K562 (cell line): Measurements from ENCODE around the gene THOC1. TPM values are rescaled to one million over a fixed set of nuclear protein-coding genes. Genes with fewer than 3 reads are reported as not detected.

Source experiments
- DNMT1 ChIP-seq: fragments of 450-650 bp; IDR thresholded peaks from 2 replicates; pipeline ENCODE4 v1.6.1; 2016; ENCODE audit warnings: antibody characterized with exemption, mild to moderate bottlenecking
- DPF2 ChIP-seq: fragments of 450-650 bp; IDR thresholded peaks from 2 replicates; pipeline ENCODE4 v1.6.1; 2016
- MAZ ChIP-seq, 2 experiments: fragments of 450-650 bp in 1 of 2; sonication (generic) in 1 of 2; formaldehyde crosslinking; IDR thresholded peaks in 1 of 2; conservative IDR thresholded peaks in 1 of 2; 2 replicates each; pipeline versions ENCODE4 v1.4.0 to v1.5.0; 2020; ENCODE audit warnings: mild to moderate bottlenecking in 1 of 2, missing genetic modification reagents in 1 of 2
- MED1 ChIP-seq: sonication (generic); formaldehyde crosslinking; IDR thresholded peaks from 2 replicates; pipeline ENCODE4 v1.8.1; 2023; ENCODE audit warnings: missing genetic modification reagents, borderline replicate concordance
- PHF8 ChIP-seq: fragments of 200-600 bp; sonication (generic); IDR thresholded peaks from 2 replicates; pipeline ENCODE4 v1.6.1; 2012; ENCODE audit warnings: mixed run types, mild to moderate bottlenecking, inconsistent platforms, low read length, moderate library complexity, borderline replicate concordance
- RBM17 ChIP-seq: fragments of 200-400 bp; formaldehyde crosslinking; IDR thresholded peaks from 2 replicates; pipeline ENCODE4 v1.6.1; 2017; ENCODE audit warnings: low read depth, mild to moderate bottlenecking, low read length, borderline replicate concordance
- SNIP1 ChIP-seq: fragments of 450-650 bp; IDR thresholded peaks from 2 replicates; pipeline ENCODE4 v1.7.1; 2017; ENCODE audit warnings: low read depth, mild to moderate bottlenecking
- XRCC4 ChIP-seq: IDR thresholded peaks from one replicate; pipeline ENCODE4 v1.6.1; 2011; ENCODE audit not compliant: insufficient read depth, insufficient read length; ENCODE audit errors: extremely low read depth
- ZNF589 ChIP-seq: fragments of 200-800 bp; sonication (Bioruptor generic); IDR thresholded peaks from 2 replicates; pipeline ENCODE4 v1.6.1; 2016; ENCODE audit warnings: low read depth, missing genetic modification characterization, missing compliant biosample characterization
- polyA plus RNA-seq, 8 experiments: library from polyadenylated mRNA; depleted of rRNA in 4 of 8; stranded (reverse) in 5 of 8; unstranded in 3 of 8; fragments of >200 nt; fragmentation: Nextera tagmentation in 2 of 8; fragmentation: Illumina TruSeq in 1 of 8; extraction: Ambion mirVana in 2 of 8; extraction: Trizol in 1 of 8; gene quantifications; 2 replicates each; pipeline versions ENCODE4 v1.2.1 to v1.2.3, GENCODE V29; 2011 to 2014; ENCODE audit warnings: inconsistent platforms in 1 of 8, missing spikeins in 1 of 8
- total RNA-seq, 7 experiments: library from RNA; depleted of rRNA in 6 of 7; stranded (reverse); fragments of >200 nt in 6 of 7; fragmentation: Illumina TruSeq in 2 of 7; extraction: Trizol in 2 of 7; gene quantifications; 2 replicates each; pipeline versions ENCODE4 v1.2.1 to v1.2.3, GENCODE V29; 2011 to 2021; ENCODE audit warnings: low replicate concordance in 1 of 7
- TF ChIP-seq, protein P1 (sequence below): sonication (generic); formaldehyde crosslinking; IDR thresholded peaks from 2 replicates; pipeline ENCODE4 v1.8.1; 2023; ENCODE audit warnings: mild to moderate bottlenecking, missing genetic modification reagents
- TF ChIP-seq, protein P2 (sequence below): fragments of 200-800 bp; sonication (Bioruptor generic); IDR thresholded peaks from 2 replicates; pipeline ENCODE4 v1.6.1; 2017; ENCODE audit warnings: missing genetic modification characterization, missing compliant biosample characterization
- TF ChIP-seq, protein P3 (sequence below): sonication (generic); formaldehyde crosslinking; IDR thresholded peaks from 2 replicates; pipeline ENCODE4 v1.8.0; 2022; ENCODE audit warnings: mild to moderate bottlenecking, missing genetic modification reagents
- TF ChIP-seq, protein P4 (sequence below): sonication (generic); formaldehyde crosslinking; IDR thresholded peaks from 2 replicates; pipeline ENCODE4 v1.8.0; 2022; ENCODE audit warnings: missing genetic modification reagents, mild to moderate bottlenecking, borderline replicate concordance
- TF ChIP-seq, protein P5 (sequence below): sonication (generic); formaldehyde crosslinking; IDR thresholded peaks from 2 replicates; pipeline ENCODE4 v1.8.0; 2022; ENCODE audit warnings: mild to moderate bottlenecking, missing genetic modification reagents

Gene THOC1
- total and polyA plus RNA-seq, 9 of the 15 experiments (the other 6 are each of a cell fraction or from before 2014, with no cell fraction given), result 71.1 to 143 (median 107) TPM

DNA sequence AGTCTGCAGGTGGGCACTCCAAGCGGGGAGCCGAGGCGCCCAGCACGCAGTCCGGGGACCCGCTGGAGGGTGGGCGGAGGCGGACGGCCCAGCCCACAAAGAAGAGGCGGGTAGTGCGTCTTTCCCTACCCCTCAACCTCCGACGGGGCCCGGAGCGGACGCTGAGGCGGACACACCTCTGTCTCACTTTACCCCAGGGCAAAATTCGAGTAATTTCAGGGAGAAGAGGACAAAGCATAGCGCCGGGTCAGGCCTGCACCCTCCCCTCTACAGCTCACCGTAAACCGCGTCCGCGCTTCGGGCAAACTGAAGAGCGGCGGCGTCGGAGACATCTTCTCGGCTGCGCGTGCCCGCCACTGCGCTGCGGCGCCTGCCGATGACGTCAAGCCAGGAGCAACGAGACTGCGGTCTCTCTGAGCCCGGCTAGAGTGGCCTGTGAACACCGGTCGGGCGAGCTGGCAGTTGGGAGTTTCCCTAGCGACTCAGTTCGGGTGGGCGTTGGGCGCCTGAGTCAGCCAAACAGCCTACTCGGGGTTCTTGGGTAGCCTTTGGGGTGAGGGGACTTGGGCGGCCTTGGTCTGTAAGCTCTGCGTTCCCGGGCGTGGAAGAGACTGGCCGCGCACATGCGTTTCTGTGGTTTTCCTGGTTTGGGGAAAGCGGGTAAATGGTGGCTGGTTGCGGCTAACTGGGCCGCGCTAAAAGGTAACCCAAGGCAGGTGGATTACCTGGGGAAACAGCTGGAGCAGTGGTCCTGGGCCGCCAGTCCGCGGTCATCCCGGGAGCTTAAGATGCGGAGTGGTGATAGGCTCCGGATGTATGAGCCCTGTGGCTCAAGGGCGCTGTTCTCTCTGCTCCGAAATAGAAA is at the start of gene THOC1 (continued):
- TF ChIP-seq, protein P1, sequence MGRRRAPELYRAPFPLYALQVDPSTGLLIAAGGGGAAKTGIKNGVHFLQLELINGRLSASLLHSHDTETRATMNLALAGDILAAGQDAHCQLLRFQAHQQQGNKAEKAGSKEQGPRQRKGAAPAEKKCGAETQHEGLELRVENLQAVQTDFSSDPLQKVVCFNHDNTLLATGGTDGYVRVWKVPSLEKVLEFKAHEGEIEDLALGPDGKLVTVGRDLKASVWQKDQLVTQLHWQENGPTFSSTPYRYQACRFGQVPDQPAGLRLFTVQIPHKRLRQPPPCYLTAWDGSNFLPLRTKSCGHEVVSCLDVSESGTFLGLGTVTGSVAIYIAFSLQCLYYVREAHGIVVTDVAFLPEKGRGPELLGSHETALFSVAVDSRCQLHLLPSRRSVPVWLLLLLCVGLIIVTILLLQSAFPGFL (CRISPR knock-in tag), result 0 out of 2 replicates have a peak, but pooled peaks have one; percentile 36
- TF ChIP-seq SNIP1 (peak; percentile 86), XRCC4 (no peak), RBM17 (no peak), MED1 (peak; percentile 70; the same call in 1 of the 2 replicates), DNMT1 (no peak), DPF2 (peak; percentile 79), MAZ (CRISPR knock-in tag; conservative IDR thresholded peaks at IDR 0.05 in 1 of 2, IDR thresholded peaks at IDR 0.05 in 1 of 2) (peak; percentile 60 to 68; a peak in 3 of 4 replicates), ZNF589 (0 out of 2 replicates have a peak, but pooled peaks have one; percentile 17), PHF8 (peak; percentile 100)
- TF ChIP-seq, protein P2, sequence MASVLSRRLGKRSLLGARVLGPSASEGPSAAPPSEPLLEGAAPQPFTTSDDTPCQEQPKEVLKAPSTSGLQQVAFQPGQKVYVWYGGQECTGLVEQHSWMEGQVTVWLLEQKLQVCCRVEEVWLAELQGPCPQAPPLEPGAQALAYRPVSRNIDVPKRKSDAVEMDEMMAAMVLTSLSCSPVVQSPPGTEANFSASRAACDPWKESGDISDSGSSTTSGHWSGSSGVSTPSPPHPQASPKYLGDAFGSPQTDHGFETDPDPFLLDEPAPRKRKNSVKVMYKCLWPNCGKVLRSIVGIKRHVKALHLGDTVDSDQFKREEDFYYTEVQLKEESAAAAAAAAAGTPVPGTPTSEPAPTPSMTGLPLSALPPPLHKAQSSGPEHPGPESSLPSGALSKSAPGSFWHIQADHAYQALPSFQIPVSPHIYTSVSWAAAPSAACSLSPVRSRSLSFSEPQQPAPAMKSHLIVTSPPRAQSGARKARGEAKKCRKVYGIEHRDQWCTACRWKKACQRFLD (CRISPR knock-in tag), result peak; percentile 54; the same call in 1 of the 2 replicates
- TF ChIP-seq, protein P3, sequence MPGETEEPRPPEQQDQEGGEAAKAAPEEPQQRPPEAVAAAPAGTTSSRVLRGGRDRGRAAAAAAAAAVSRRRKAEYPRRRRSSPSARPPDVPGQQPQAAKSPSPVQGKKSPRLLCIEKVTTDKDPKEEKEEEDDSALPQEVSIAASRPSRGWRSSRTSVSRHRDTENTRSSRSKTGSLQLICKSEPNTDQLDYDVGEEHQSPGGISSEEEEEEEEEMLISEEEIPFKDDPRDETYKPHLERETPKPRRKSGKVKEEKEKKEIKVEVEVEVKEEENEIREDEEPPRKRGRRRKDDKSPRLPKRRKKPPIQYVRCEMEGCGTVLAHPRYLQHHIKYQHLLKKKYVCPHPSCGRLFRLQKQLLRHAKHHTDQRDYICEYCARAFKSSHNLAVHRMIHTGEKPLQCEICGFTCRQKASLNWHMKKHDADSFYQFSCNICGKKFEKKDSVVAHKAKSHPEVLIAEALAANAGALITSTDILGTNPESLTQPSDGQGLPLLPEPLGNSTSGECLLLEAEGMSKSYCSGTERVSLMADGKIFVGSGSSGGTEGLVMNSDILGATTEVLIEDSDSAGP (CRISPR knock-in tag), result no peak; the same call in 1 of the 2 replicates
- TF ChIP-seq, protein P4, sequence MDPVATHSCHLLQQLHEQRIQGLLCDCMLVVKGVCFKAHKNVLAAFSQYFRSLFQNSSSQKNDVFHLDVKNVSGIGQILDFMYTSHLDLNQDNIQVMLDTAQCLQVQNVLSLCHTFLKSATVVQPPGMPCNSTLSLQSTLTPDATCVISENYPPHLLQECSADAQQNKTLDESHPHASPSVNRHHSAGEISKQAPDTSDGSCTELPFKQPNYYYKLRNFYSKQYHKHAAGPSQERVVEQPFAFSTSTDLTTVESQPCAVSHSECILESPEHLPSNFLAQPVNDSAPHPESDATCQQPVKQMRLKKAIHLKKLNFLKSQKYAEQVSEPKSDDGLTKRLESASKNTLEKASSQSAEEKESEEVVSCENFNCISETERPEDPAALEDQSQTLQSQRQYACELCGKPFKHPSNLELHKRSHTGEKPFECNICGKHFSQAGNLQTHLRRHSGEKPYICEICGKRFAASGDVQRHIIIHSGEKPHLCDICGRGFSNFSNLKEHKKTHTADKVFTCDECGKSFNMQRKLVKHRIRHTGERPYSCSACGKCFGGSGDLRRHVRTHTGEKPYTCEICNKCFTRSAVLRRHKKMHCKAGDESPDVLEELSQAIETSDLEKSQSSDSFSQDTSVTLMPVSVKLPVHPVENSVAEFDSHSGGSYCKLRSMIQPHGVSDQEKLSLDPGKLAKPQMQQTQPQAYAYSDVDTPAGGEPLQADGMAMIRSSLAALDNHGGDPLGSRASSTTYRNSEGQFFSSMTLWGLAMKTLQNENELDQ (CRISPR knock-in tag), result peak; percentile 78; the same call in 1 of the 2 replicates
- TF ChIP-seq, protein P5, sequence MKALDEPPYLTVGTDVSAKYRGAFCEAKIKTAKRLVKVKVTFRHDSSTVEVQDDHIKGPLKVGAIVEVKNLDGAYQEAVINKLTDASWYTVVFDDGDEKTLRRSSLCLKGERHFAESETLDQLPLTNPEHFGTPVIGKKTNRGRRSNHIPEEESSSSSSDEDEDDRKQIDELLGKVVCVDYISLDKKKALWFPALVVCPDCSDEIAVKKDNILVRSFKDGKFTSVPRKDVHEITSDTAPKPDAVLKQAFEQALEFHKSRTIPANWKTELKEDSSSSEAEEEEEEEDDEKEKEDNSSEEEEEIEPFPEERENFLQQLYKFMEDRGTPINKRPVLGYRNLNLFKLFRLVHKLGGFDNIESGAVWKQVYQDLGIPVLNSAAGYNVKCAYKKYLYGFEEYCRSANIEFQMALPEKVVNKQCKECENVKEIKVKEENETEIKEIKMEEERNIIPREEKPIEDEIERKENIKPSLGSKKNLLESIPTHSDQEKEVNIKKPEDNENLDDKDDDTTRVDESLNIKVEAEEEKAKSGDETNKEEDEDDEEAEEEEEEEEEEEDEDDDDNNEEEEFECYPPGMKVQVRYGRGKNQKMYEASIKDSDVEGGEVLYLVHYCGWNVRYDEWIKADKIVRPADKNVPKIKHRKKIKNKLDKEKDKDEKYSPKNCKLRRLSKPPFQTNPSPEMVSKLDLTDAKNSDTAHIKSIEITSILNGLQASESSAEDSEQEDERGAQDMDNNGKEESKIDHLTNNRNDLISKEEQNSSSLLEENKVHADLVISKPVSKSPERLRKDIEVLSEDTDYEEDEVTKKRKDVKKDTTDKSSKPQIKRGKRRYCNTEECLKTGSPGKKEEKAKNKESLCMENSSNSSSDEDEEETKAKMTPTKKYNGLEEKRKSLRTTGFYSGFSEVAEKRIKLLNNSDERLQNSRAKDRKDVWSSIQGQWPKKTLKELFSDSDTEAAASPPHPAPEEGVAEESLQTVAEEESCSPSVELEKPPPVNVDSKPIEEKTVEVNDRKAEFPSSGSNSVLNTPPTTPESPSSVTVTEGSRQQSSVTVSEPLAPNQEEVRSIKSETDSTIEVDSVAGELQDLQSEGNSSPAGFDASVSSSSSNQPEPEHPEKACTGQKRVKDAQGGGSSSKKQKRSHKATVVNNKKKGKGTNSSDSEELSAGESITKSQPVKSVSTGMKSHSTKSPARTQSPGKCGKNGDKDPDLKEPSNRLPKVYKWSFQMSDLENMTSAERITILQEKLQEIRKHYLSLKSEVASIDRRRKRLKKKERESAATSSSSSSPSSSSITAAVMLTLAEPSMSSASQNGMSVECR (CRISPR knock-in tag), result peak; percentile 98
